Activated T-cell treated with anti-CD3 and anti-CD28 coated beads for 4 hours (primary cell): Measurements from ENCODE around the gene PPM1D.
"Not testable (repeated sequence)": the region's sequence is repeated elsewhere in the genome, so short reads cannot be mapped to it uniquely, and the experiment has no call there.

Experiments
- DNase-seq: peaks from one replicate; pipeline ENCODE4 v3.0.0-alpha.2; 2020

PPM1D gene

DNA sequence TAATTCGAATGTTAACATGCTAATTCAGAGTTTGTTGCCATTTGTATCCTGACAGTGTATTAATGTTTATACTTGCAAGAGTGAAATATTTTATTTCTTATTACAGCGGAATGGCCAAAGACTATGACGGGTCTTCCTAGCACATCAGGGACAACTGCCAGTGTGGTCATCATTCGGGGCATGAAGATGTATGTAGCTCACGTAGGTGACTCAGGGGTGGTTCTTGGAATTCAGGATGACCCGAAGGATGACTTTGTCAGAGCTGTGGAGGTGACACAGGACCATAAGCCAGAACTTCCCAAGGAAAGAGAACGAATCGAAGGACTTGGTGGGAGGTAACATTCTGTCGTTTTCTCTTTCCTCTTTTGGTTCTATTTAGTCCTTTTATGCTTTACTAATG lies 23.4 kb downstream of the PPM1D start:
- no peak for DNase-seq

DNA sequence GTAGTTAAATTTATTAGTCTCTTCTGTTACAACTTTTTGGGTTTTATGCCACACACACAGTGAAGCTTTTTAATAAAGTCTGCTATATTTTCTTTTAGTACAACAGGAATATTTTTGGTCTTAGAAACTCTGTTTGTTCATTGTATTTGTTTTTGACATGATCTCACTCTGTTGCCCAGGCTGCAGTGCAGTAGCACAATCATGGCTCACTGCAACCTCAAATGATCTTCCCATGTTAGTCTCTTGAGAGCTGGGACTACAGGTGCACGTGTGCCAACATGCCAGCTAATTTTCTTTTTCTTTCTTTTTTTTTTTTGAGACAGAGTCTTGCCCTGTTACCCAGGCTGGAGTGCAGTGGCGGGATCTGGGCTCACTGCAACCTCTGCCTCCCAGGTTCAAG lies 27.1 kb downstream of the PPM1D start:
- DNase-seq = no peak

DNA sequence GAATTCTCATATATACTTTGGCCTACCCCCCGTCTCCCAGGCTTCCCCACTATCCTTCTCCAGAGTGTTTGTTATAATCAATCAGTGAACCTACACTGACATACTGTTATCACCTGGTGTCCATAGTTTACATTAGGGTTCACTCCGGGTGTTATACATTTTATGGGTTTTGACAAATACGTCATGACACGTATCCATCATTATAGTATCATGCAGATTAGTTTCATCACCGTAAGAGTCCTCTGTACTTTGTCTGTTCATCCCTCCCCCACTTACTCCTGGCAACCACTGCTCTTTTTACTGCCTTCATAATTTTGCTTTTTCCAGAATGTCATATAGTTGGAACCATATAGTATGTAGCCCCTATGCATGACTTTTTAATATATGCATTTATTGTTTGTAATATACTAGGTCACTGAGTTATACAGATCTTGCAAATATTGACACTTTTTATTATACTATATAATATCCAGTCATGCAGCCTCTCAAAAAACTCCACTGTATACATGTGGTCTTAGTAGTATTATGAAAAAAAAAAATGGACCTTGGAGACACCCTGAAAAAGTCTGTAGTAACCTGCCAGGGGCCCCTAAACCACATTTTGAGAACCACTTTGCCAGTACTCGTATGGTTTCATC lies 28.4 kb downstream of the PPM1D start:
- DNase-seq = no peak

DNA sequence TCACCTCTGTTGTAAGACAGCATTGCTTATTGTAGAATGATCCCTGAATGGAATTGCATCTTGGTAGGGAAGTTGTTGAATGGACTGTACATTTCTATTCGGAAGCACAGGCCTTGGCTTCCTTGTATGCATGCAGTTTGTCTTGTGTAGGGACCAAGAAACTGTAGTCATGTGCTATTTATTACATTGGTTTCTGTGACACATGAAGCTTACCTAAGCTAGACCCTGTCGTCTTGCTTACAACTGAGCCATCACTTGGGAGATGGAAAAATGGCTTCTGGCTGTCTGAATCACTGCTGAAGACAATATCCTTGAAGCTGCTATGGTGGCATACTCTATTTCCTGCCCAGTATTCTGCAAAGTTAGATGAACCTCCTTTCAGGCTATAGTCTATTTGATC lies 29.1 kb downstream of the PPM1D start:
- no peak for DNase-seq

DNA sequence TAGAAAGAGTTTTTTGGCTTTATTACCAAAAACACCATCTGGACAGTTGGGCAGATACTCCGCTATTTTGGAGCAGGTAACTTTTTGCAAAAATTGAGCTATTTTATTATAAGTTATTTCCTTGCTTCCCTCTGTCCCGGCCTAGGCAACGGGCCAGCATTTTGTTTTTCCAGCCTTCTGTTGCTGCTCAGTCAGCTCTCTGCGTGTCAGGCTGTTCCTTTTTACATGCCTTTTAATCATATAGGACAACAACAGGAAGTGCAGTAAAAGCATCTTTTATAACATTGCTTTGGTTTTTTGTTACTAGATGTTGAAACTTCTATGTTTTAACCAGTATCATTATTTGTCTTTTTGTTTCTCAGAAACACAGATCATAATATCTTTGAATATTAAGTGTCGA lies 30.4 kb downstream of the PPM1D start:
- DNase-seq = no peak

DNA sequence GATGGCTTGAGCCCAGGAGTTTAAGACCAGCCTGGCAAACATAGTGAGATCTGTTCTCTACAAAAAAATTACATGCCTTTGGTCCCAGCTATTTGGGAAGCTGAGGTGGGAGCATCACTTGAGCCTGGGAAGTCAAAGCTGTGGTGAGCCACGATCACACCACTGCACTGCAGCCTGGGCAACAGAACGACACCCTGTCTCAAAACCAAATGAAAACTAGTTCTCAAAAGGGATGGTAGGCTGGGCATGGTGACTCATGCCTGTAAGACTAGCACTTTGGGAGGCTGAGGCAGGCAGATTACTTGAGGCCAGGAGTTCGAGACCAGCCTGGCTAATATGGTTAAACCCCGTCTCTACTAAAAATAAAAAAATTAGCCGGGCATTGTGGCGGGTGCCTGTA lies 31.1 kb downstream of the PPM1D start:
- no peak for DNase-seq

DNA sequence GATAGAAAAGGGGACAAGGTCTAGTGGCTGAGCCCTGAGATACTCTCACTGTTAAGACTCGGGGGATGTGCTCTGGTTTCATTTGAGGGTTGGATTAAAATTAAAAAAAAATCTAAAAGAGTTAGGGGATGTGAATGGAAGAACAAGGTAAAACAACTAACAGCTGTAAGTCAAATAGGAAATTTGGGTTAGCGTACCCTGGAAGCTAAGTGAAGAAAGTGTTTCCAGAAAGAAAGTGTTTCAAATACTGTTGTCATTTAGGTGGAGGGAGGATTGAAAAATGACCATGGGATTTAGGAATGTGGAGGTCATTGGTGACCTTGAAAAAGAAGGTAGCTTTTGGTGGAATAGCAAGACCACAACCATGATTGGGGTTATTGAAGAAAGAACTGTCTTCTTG lies 37.7 kb downstream of the PPM1D start:
- DNase-seq = no peak

DNA sequence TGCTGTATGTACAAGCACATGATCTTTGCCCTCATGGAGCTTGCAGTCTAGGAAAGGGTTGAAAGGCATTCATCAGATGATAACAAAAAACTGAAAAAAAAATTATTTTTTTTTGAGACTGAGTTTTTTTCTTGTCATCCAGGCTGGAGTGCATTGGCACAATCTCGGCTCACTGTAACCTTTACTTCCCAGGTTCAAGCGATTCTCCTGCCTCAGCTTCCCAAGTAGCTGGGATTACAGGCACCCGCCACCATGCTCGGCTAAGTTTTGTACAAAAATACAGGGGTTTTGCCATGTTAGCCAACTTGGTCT lies 39.0 kb downstream of the PPM1D start:
- no peak for DNase-seq

DNA sequence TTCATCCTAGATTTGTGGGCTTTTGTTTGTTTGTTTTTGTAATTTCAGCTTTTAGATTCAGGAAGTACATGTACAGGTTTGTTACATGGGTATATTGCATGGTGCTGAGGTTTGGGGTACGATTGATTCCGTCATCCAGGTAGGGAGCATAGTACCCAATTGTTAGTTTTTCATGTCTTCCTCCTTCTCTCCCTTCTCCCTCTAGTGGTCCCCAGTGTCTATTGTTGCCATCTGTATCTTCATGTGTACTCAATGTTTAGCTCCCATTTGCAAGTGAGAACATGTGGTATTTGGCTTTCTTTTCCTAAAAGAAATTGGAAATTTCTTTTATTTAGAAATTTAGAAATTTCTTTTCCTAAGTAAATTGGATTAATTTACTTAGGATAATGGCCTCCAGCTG lies 40.5 kb downstream of the PPM1D start:
- no peak for DNase-seq

DNA sequence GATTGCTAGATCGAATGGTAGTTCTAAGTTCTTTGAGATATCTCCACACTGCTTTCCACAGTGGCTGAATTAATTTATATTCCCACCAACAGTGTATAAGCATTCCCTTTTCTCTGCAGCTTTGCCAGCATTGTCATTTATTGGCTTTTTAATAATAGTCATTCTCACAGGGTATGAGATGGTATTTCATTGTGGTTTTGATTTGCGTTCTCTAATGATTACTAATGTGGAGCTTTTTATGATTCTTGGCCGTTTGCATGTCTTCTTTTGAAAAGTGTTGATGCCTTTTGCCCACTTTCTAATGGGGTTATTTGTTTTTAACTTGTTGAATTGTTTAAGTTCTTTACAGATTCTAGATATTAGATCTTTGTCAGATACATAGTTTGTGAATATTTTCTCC lies 41.1 kb downstream of the PPM1D start:
- DNase-seq = no peak

DNA sequence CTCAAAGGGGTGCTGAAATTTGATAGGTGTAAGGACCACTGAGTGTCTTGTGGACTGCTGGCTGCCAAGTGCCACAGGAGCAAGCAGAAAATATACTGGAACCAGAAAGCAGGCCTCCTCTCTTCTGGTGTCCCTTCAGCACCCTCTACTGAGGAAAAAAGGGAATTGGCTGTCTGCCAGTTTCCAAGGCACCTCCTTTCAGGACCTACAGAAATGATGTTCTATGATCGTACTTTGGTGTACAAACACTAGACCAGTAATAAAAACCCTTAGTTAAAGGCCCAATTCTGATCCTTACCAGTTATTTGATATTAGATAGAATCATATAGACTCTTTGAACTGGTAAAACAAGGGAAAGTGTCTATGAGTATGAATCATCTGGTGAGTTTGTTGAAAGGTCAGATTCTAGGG lies 41.8 kb downstream of the PPM1D start:
- DNase-seq = peak; percentile 10

DNA sequence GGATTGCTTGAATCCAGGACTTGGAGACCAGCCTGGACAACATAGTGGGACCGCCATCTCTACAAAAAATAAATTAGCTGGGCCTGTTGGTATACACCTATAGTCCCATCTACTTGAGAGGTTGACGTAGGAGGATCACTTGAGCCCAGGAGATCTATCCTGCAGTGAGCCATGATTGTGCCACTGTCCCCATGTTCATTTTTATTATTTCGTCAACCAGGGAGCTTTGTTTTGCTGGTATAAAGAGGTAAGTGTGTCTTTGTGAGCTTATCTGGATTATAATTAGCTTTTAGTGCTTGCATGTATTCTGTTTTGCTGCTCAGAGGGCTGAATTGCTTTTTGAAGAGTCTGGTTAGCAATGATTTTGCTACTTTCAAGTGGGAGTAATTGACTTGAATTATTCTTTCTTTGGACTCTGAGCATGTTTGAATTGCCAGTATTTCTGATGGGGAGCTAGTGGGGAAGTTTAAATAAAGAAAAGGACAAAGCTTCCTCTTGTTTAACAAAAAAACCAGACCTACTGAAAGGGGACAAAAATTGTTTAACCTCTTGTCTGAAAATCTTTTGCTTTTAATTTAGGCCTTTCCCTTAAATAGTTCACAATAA lies 46.0 kb downstream of the PPM1D start:
- DNase-seq = no peak

DNA sequence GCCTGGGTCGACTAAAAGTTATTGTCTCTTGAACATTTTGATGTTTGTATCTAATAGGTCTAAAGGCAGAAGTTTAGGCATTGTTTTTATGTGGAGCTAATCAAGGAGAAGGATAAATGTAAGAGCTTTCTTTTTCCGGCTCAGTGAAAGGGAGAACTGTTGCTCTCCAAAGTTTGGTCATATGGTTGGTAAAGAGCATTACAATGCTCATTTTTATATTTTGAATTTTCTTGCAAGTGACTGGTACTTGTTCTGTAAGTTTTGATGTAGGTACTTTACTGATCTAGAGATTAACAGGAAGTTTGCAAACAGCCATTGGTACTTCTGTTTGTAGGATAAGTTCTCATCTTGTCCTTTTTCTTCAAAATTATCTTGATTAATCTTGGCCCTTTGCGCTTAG lies 46.7 kb downstream of the PPM1D start:
- no peak for DNase-seq

DNA sequence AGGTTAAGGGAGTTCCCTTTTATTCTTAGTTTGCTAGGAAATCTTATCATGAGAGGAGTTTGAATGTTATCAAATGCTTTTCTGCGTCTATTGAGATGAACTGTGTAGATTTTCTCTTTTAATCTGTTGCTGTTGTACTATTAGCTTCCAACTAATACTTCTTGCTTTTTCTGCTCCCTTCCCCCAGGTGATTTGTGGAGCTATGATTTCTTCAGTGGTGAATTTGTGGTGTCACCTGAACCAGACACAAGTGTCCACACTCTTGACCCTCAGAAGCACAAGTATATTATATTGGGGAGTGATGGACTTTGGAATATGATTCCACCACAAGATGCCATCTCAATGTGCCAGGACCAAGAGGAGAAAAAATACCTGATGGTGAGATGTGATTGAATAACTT lies 47.7 kb downstream of the PPM1D start:
- no peak for DNase-seq

DNA sequence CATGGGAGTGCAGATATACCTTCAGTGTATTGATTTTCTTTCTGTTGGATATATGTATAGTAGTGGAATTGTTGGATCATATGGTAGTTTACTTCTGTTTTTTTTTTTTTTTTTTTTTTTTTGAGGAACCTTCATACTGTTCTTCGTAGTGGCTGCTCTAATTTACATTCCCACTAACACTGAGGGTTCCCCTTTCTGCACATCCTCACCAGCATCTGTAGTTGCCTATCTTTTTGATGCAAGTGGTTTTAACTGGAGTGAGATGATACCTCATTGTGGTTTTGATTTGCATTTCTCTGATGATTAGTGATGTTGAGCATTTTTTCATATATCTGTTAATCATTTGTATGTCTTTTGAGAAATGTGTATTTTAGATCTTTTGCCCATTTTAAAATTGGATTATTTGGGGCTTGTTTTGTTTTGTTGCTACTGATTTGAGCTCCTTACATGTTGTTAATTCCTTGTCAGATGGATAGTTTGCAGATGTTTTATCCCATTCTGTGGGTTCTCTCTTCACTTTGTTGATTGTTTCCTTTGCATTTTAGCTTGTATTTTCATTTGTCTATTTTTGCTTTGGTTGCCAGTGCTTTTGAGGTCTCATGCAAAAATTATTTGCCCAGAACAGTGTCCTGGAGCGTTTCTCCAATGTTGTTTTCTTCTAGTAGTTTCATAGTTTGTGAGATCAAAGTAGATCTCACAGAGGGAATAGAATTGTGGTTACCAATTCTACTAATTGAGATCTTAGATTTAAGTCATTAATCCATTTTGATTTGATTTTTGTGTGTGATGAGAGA lies 52.7 kb downstream of the PPM1D start:
- no peak for DNase-seq

DNA sequence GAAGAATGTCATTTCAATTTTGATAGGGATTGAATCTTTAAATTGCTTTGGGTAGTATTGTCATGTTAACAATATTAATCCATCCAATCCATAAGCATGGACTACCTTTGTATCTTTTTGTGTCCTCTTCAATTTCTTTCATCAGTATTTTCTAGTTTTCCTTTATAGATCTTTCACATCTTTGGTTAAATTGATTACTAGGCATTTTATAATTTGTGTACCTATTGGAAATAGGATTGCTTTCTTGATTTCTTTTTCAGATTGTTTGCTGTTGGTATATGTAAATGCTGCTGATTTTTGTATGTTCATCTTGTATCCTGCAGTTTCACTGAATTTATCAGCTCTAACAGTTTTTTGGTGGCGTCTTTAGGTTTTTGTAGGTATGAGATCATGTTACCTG lies 53.6 kb downstream of the PPM1D start:
- DNase-seq = no peak

DNA sequence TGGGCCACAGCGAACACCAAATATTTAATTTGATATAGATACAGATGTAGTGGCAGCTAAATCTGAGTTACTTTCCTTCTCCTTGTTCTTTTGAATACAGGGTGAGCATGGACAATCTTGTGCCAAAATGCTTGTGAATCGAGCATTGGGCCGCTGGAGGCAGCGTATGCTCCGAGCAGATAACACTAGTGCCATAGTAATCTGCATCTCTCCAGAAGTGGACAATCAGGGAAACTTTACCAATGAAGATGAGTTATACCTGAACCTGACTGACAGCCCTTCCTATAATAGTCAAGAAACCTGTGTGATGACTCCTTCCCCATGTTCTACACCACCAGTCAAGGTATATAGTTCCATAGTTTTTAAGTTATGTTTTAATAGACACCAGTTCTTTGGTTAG lies 56.5 kb downstream of the PPM1D start:
- DNase-seq = no peak

DNA sequence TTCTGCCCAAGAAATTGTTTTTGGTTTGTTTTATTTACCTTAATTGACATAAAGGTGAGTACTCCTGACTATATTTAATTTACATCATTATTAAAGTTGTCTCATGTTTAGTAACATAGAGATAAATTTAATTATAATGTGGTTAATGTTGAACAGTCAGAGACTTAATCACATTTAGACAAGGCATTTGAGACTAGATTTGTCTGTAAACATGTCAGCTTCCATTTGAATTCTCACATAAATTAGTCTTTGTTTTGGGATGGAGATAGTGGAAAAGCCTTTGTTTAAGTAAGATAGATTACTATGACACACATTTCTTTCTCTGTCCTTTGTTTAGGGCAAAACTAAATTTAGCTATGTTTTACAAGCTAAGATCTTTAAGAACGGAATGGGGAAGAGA lies 59.2 kb downstream of the PPM1D start:
- DNase-seq = no peak

DNA sequence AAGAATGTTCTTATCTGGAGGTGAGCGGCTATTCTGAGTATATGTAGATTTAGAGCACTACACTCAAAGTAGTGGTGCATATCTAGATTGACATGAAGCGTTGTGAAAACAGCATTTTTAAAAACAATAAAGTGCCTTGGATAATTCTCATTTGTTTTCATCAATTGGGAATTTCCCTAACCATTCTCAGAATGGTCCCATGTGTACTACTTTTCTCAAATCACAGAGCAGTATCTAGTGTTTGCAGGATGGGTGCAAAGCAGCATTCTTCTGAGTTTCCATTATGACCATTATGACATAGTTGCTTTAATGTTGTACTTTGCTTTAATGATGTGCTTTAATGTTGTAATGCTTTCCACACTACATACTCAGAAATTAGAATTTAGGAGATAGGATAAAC lies 61.5 kb downstream of the PPM1D start:
- DNase-seq = no peak

DNA sequence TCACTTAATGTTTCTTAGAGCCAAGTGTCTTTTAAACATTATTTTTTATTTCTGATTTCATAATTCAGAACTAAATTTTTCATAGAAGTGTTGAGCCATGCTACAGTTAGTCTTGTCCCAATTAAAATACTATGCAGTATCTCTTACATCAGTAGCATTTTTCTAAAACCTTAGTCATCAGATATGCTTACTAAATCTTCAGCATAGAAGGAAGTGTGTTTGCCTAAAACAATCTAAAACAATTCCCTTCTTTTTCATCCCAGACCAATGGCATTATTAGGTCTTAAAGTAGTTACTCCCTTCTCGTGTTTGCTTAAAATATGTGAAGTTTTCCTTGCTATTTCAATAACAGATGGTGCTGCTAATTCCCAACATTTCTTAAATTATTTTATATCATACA lies 64.0 kb downstream of the PPM1D start:
- DNase-seq = no peak

DNA sequence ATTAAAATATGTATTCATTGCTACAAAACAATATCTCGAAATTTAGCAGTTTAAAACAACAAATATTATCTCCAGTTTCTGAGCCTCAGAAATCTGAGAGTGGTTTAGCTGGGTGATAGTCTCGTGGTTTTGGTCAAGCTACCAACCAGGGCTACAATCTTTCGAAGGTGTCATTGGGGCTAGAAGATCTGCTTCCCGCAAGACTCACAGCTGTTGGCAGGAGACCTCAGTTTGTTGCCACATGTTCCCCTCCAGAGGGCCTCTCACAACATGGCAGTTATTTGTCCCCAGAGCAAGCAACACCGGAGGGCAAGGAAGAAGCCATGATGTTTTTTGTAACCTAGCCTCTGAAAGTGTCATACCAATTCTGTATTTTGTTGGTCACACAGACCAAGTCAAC lies 65.6 kb downstream of the PPM1D start:
- DNase-seq = no peak

DNA sequence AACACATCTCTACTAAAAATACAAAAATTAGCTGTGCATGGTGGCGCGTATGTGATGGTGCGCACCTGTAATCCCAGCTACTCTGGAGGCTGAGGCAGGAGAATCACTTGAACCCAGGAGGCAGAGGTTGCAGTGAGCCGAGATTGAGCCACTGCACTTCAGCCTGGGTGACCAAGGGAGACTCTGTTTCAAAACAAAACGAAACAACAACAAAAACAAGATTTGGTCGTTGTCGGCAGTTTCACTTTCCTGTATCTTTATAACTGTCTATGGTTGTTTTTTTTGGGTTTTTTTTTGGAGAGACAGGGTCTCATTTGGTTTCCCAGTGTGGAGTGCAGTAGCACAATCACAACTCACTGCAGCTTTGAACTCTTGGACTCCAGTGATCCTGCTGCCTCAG lies 68.7 kb downstream of the PPM1D start:
- DNase-seq = not testable (repeated sequence)

DNA sequence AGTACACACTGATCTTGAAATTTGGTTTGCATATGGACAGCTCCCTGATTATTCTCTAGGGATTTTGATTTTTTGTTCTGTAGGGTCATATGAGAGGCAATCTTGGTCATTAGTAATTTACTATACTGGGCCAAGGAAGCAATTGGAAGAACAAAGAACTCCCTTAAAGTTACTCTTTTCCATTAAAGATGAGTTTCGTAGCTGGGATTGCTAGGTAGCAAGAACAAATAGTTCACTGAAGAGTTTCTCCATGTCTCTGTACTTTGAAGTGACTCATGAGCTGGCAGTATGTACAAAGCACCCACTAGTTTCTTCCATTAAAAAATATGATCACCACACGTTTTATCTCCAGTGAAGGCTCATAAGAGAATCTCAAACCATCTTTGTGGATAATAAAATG lies 71.5 kb downstream of the PPM1D start:
- no peak for DNase-seq

DNA sequence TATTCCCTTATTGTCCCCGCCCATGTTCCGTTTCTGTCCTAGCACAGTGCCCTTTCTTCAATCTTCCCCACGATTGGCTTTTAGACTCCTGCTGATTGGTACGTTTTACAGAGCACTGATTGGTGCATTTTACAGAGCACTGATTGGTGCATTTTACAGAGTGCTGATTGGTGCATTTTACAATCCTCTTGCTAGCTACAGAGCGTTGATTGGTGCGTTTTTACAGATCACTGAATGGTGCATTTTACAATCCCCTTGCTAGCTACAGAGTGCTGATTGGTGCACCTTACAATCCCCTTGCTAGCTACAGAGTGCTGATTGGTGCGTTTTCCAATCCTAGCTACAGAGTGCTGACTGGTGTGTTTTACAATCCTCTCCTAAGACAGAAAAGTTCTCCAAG lies 74.6 kb downstream of the PPM1D start:
- not testable (repeated sequence) for DNase-seq

DNA sequence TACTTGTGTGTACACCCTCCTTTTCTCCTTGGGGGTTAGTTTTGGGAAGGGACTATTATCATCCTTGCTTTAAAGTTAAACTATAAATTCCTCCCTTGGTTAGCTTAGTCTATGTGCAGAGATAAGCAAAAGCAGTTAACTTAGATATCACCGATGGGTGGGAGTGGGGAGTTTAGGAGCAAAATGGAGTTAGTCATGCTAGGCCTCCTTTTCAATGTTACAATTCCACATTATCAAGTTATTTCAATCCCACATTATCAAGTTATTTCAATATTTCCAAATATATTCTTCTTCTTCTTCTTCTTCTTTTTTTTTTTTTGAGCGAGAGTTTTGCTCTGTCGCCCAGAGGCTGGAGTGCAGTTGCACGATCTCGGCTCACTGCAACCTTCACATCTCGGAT lies 76.0 kb downstream of the PPM1D start:
- DNase-seq = no peak
